ENCODE data around the gene MMP11.

The MMP11 gene

GRCh38 chr22:23756891-23757290, 15.8 kb upstream of the MMP11 start:
- Histone ChIP-seq H3K27ac (ENCODE audit: low read depth, low read length) (no peak overlapping the region), H3K36me3 (ENCODE audit: control insufficient read depth in 5 of 5, insufficient read depth in 5 of 5, low read length in 5 of 5) (no peaks in the 10 kb centered on the region), H3K27me3 (ENCODE audit: control insufficient read depth in 5 of 5, insufficient read depth in 4 of 5, low read length in 5 of 5) (no peaks in the 10 kb centered on the region), H3K4me1 (ENCODE audit: control insufficient read depth in 5 of 5, insufficient read depth in 5 of 5, low read length in 5 of 5) (peaks cover 0 to 5% (median 0%) of the 10 kb centered on the region in 5 donors), H3K9me3 (ENCODE audit: control insufficient read depth in 5 of 5, low read length in 5 of 5) (no peaks in the 10 kb centered on the region), H3K9ac (ENCODE audit: low read length in 5 of 5) (no peak overlapping the region), H3K4me3 (ENCODE audit: low read depth in 1 of 5, low read length in 5 of 5) (no peak overlapping the region)

DNA sequence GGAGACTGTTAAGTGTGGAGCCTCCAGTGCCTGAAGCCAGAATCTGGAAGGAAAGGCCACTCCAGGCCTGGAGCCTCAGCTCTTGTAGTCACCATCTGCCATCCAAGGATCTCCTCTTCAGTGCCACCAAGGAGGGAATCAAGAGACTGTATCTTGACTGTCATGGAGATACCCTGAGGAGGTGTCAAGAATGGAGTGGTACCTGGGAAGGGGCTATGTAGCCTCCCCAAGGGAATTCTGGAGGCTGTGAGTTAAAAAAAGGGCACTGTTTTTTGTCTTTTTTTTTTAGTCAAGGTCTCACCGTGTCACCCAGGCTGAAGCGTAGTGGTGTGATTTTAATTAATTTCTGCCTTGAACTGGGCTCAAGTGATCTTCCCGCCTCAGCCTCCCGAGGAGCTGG, 13.1 kb upstream of the MMP11 start:
- Histone ChIP-seq H3K27me3 (ENCODE audit: control insufficient read depth in 5 of 5, insufficient read depth in 4 of 5, low read length in 5 of 5) (no peaks in the 10 kb centered on the region), H3K9ac (ENCODE audit: low read length in 5 of 5) (no peak overlapping the region), H3K4me1 (ENCODE audit: control insufficient read depth in 5 of 5, insufficient read depth in 5 of 5, low read length in 5 of 5) (peaks cover 3 to 22% (median 19%) of the 10 kb centered on the region in 5 donors), H3K27ac (ENCODE audit: low read depth, low read length) (no peak overlapping the region), H3K4me3 (ENCODE audit: low read depth in 1 of 5, low read length in 5 of 5) (no peak overlapping the region), H3K9me3 (ENCODE audit: control insufficient read depth in 5 of 5, low read length in 5 of 5) (no peaks in the 10 kb centered on the region), H3K36me3 (ENCODE audit: control insufficient read depth in 5 of 5, insufficient read depth in 5 of 5, low read length in 5 of 5) (no peaks in the 10 kb centered on the region)

- Histone ChIP-seq H3K27me3 (ENCODE audit: control insufficient read depth in 5 of 5, insufficient read depth in 4 of 5, low read length in 5 of 5) (no peaks in the 10 kb centered on the region), H3K4me1 (ENCODE audit: control insufficient read depth in 5 of 5, insufficient read depth in 5 of 5, low read length in 5 of 5) (peaks cover 3 to 27% (median 24%) of the 10 kb centered on the region in 5 donors), H3K9me3 (ENCODE audit: control insufficient read depth in 5 of 5, low read length in 5 of 5) (no peaks in the 10 kb centered on the region), H3K27ac (ENCODE audit: low read depth, low read length) (no peak overlapping the region), H3K4me3 (ENCODE audit: low read depth in 1 of 5, low read length in 5 of 5) (no peak overlapping the region), H3K9ac (ENCODE audit: low read length in 5 of 5) (no peak overlapping the region), H3K36me3 (ENCODE audit: control insufficient read depth in 5 of 5, insufficient read depth in 5 of 5, low read length in 5 of 5) (peaks cover 0 to 5% (median 3%) of the 10 kb centered on the region in 5 donors)
Measured at GRCh38 chr22:23760056-23760455, 12.6 kb upstream of the MMP11 start.

GRCh38 chr22:23762842-23763578, 9.6 kb upstream of the MMP11 start, which contains the start of gene C22orf15:
TSS of gene C22orf15 (plus strand) at chr22:23762990. CDS start at chr22:23763307, 317 bp downstream.
- peak within 1 kb of the TSS in 1 of 5 donors; percentile 11 for H3K9ac ChIP-seq (ENCODE audit: low read length in 5 of 5)
- peak within 1 kb of the TSS in 2 of 5 donors; percentile 19 to 37 for H3K4me3 ChIP-seq (ENCODE audit: low read depth in 1 of 5, low read length in 5 of 5)
- no peak within 1 kb of the TSS for H3K27ac ChIP-seq (ENCODE audit: low read depth, low read length)
- H3K9me3 ChIP-seq (ENCODE audit: control insufficient read depth in 5 of 5, low read length in 5 of 5), result no peaks in the 10 kb centered on the region
- H3K27me3 ChIP-seq (ENCODE audit: control insufficient read depth in 5 of 5, insufficient read depth in 4 of 5, low read length in 5 of 5), result no peaks in the 10 kb centered on the region
- peaks cover 0 to 8% (median 8%) of the 10 kb centered on the region in 5 donors for H3K36me3 ChIP-seq (ENCODE audit: control insufficient read depth in 5 of 5, insufficient read depth in 5 of 5, low read length in 5 of 5)
- peaks cover 3 to 55% (median 47%) of the 10 kb centered on the region in 5 donors for H3K4me1 ChIP-seq (ENCODE audit: control insufficient read depth in 5 of 5, insufficient read depth in 5 of 5, low read length in 5 of 5)

- peak overlapping the region in 2 of 5 donors; percentile 19 to 37 for H3K4me3 ChIP-seq (ENCODE audit: low read depth in 1 of 5, low read length in 5 of 5)
- no peaks in the 10 kb centered on the region for H3K27me3 ChIP-seq (ENCODE audit: control insufficient read depth in 5 of 5, insufficient read depth in 4 of 5, low read length in 5 of 5)
- H3K9ac ChIP-seq (ENCODE audit: low read length in 5 of 5), result no peak overlapping the region
- peaks cover 3 to 60% (median 52%) of the 10 kb centered on the region in 5 donors for H3K4me1 ChIP-seq (ENCODE audit: control insufficient read depth in 5 of 5, insufficient read depth in 5 of 5, low read length in 5 of 5)
- H3K27ac ChIP-seq (ENCODE audit: low read depth, low read length), result no peak overlapping the region
- H3K36me3 ChIP-seq (ENCODE audit: control insufficient read depth in 5 of 5, insufficient read depth in 5 of 5, low read length in 5 of 5), result peaks cover 0 to 8% (median 8%) of the 10 kb centered on the region in 5 donors
- H3K9me3 ChIP-seq (ENCODE audit: control insufficient read depth in 5 of 5, low read length in 5 of 5), result no peaks in the 10 kb centered on the region
Measured at GRCh38 chr22:23763579-23763945, 9.1 kb upstream of the MMP11 start.

DNA sequence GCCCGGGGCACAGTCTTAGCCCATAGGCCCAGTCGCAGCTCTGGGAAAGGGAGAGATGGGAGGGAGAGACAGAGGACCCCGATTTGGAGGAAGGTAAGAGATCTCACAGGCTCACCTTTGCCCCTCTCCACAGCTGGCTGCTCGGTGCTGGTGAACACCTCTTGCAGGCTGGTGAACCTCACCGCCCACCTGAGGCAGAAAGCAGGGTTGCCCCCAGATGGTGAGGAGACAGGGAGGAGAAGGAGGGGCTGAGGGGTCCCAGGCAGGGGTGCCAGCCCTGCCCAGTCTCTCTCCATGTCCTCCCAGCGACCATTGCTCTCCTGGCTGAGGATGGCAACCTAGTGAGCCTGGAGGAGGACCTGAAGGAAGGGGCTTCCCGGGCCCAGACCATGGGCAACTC, 8.7 kb upstream of the MMP11 start:
- H3K9me3 ChIP-seq (ENCODE audit: control insufficient read depth in 5 of 5, low read length in 5 of 5), result no peaks in the 10 kb centered on the region
- H3K27ac ChIP-seq (ENCODE audit: low read depth, low read length), result no peak overlapping the region
- H3K36me3 ChIP-seq (ENCODE audit: control insufficient read depth in 5 of 5, insufficient read depth in 5 of 5, low read length in 5 of 5), result peaks cover 0 to 8% (median 8%) of the 10 kb centered on the region in 5 donors
- H3K9ac ChIP-seq (ENCODE audit: low read length in 5 of 5), result peak overlapping the region in 1 of 5 donors; percentile 6
- no peaks in the 10 kb centered on the region for H3K27me3 ChIP-seq (ENCODE audit: control insufficient read depth in 5 of 5, insufficient read depth in 4 of 5, low read length in 5 of 5)
- peaks cover 3 to 64% (median 54%) of the 10 kb centered on the region in 5 donors for H3K4me1 ChIP-seq (ENCODE audit: control insufficient read depth in 5 of 5, insufficient read depth in 5 of 5, low read length in 5 of 5)
- peak overlapping the region in 1 of 5 donors; percentile 37 for H3K4me3 ChIP-seq (ENCODE audit: low read depth in 1 of 5, low read length in 5 of 5)

- Histone ChIP-seq H3K9ac (ENCODE audit: low read length in 5 of 5) (peak overlapping the region in 1 of 5 donors; percentile 6), H3K27me3 (ENCODE audit: control insufficient read depth in 5 of 5, insufficient read depth in 4 of 5, low read length in 5 of 5) (no peaks in the 10 kb centered on the region), H3K4me3 (ENCODE audit: low read depth in 1 of 5, low read length in 5 of 5) (no peak overlapping the region), H3K4me1 (ENCODE audit: control insufficient read depth in 5 of 5, insufficient read depth in 5 of 5, low read length in 5 of 5) (peaks cover 3 to 68% (median 54%) of the 10 kb centered on the region in 5 donors), H3K9me3 (ENCODE audit: control insufficient read depth in 5 of 5, low read length in 5 of 5) (no peaks in the 10 kb centered on the region), H3K27ac (ENCODE audit: low read depth, low read length) (peak overlapping the region; percentile 78), H3K36me3 (ENCODE audit: control insufficient read depth in 5 of 5, insufficient read depth in 5 of 5, low read length in 5 of 5) (peaks cover 0 to 8% (median 8%) of the 10 kb centered on the region in 5 donors)
Measured at GRCh38 chr22:23764899-23765881, 7.5 kb upstream of the MMP11 start.

GRCh38 chr22:23767303-23767672, 5.4 kb upstream of the MMP11 start:
- Histone ChIP-seq H3K4me1 (ENCODE audit: control insufficient read depth in 5 of 5, insufficient read depth in 5 of 5, low read length in 5 of 5) (peaks cover 3 to 72% (median 55%) of the 10 kb centered on the region in 5 donors), H3K4me3 (ENCODE audit: low read depth in 1 of 5, low read length in 5 of 5) (peak overlapping the region; percentile 75 to 94 (median 81)), H3K9me3 (ENCODE audit: control insufficient read depth in 5 of 5, low read length in 5 of 5) (no peaks in the 10 kb centered on the region), H3K27ac (ENCODE audit: low read depth, low read length) (peak overlapping the region; percentile 78), H3K9ac (ENCODE audit: low read length in 5 of 5) (peak overlapping the region in 4 of 5 donors; percentile 67 to 92 (median 89)), H3K27me3 (ENCODE audit: control insufficient read depth in 5 of 5, insufficient read depth in 4 of 5, low read length in 5 of 5) (no peaks in the 10 kb centered on the region), H3K36me3 (ENCODE audit: control insufficient read depth in 5 of 5, insufficient read depth in 5 of 5, low read length in 5 of 5) (peaks cover 0 to 8% (median 8%) of the 10 kb centered on the region in 5 donors)

DNA sequence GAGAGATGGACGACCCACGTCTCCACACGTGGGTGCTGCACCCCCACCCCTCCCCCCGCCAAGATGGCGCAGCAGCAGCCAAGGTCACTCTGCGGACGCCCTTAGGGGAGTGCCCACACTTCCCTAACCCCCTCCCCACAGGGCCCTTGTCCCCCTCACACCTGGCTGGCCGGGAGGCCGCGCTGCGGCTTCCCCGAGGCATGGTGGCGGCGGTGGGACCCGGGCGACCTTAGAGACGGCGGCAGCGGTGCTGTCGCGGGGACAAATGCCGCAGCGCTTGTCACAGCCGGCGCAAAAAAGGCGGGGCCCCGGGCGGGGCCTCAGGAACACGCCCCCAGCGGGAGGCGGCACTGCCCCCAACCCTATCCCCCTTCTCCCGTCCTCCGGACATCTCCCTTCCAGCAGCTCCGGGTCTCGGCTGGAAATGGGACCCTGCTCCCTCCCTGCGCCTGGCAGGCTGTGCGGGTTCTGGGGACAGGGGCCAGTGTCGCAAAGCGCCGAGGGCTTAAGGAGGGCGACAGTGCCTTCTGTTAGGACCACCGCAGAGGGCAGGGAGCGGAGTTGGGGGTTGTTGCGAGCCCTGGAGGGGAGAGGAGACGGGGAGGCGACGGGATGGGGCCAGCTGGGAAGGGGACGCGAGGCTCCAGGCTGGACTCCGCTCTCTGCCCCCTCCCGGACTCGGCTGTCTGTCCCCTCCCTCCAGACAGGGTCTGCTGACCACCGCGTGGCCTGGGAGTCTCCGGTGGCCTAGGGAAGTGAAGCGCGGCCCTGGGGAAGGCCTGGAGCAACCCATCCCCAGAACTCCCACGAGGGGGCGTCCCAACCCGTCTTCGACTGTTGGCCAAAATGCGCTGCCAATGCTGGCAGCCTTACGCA, 4.7 kb upstream of the MMP11 start, which contains the start of gene CHCHD10:
TSS of gene CHCHD10 (minus strand) at position 300 of the 876 bp plus-strand sequence. CDS start at position 202, 98 bp downstream.
- peak within 1 kb of the TSS; percentile 78 for H3K27ac ChIP-seq (ENCODE audit: low read depth, low read length)
- H3K4me1 ChIP-seq (ENCODE audit: control insufficient read depth in 5 of 5, insufficient read depth in 5 of 5, low read length in 5 of 5), result peaks cover 1 to 71% (median 54%) of the 10 kb centered on the region in 5 donors
- peak within 1 kb of the TSS; percentile 67 to 92 (median 89) for H3K9ac ChIP-seq (ENCODE audit: low read length in 5 of 5)
- peaks cover 0 to 8% (median 8%) of the 10 kb centered on the region in 5 donors for H3K36me3 ChIP-seq (ENCODE audit: control insufficient read depth in 5 of 5, insufficient read depth in 5 of 5, low read length in 5 of 5)
- no peaks in the 10 kb centered on the region for H3K27me3 ChIP-seq (ENCODE audit: control insufficient read depth in 5 of 5, insufficient read depth in 4 of 5, low read length in 5 of 5)
- H3K4me3 ChIP-seq (ENCODE audit: low read depth in 1 of 5, low read length in 5 of 5), result peak within 1 kb of the TSS; percentile 75 to 94 (median 81)
- no peaks in the 10 kb centered on the region for H3K9me3 ChIP-seq (ENCODE audit: control insufficient read depth in 5 of 5, low read length in 5 of 5)
